NOMO-1 treated with dmso at 0.1 percent for 144 hours (cell line): Measurements from ENCODE around the gene KRT74.

Experiments used
- DNase-seq: peaks from one replicate; lab custom pipeline; 2025; ENCODE audit not compliant: unreplicated experiment; lab: John Stamatoyannopoulos, UW

The KRT74 gene

DNA sequence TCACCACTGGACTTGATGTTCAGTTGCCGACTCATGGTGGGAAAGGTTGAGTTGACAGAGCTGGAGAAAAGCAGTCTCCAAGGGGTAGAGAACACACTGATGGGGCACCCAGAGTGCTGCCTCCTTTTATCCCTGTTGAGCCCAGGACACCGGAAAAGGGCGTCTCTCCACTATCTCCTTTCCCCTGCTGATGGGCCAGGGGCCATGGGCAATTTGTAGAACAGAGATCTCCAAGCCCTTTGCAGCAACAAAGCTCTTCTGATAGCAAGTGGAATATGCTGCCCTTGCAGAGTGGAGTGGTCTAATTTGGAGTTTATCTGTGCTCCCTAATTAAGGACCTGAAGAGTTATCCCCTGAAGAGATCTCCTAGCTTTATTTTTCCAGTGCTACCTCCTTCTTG lies at the start of gene KRT74:
TSS of gene KRT74 (minus strand) at position 101 of the 400 bp plus-strand sequence. CDS start at position 35, 66 bp downstream.
- DNase-seq: no peak

DNA sequence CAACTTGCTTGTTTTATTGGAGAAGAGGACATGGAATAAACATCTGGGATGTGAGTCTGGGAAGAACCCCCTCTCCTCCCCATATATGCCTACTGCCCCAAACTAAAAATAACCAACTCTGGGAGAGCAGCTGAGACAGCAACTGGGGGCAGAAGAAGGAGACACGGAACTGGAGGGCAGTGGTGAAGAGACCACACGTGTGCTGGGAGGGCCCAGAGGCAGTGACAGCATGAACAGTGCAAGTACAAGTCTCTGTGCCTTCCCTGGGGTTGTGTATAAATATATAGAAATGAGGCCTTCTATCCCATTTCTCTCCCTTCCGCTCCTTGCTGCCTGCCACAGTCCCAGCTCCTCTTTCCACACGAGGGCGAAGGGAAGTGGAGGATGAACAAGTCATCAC lies 48.7 kb upstream of the KRT74 start:
- DNase-seq: no peak

DNA sequence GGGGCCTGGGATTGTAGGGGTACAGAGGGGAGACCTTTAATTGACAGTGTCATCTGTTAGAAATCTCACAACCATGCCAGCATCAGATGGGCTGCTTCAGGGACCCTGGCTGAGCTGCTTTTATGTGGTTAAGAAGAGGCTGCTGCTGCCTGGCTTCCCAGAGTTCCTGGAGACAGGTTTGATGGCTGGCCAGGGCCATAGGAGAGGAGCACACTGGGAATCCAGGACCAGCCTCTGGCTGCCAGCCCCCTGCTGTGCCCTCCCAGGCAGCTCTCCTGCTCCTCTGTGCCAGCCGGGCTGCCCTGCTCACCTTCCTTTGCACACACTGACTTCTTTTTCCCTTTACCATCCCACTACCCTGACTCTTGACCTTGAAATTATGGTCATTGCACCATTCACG lies 45.2 kb upstream of the KRT74 start:
- no peak for DNase-seq

DNA sequence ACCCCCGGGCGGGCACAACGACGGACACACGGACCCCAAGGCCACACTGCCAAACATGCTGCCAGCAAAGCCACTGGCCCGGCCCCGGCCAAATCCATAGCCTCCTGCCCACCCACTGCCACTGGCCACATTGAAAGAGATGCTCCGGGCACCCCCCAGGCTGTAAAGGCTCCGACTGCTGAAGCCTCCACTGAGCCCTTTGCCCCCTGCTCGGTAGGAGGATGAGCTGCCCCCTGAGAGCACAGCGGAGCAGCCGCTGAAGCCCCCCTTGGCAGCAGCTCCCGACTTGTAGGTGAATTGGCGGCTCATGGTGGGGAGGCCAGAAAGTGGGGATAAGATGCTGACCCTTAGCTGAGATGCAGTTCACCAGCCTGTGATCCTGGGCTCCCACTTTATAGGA lies 44.6 kb upstream of the KRT74 start, which contains the start of gene KRT73:
TSS of gene KRT73 (minus strand) at position 344 of the 400 bp plus-strand sequence. CDS start at position 309, 35 bp downstream.
- DNase-seq: no peak

DNA sequence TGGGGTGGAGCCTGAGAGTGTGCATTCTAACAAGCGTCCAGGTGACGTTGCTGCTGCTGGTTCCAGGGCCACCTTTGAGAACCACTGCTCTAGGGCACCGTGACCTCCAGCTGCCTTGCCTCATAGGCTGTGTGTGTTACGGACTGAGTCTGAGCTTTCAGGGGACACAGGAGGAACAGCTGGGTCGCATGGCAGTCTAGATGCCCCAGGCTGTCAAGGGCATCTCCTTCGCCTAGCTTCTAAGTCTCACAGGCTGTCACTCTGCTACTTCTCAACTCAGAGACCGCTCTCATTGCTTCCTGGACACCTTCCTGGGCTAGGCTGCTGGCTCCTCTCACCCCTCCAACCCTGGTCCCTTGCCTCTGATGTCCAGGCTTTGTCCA lies 43.8 kb upstream of the KRT74 start:
- no peak for DNase-seq

DNA sequence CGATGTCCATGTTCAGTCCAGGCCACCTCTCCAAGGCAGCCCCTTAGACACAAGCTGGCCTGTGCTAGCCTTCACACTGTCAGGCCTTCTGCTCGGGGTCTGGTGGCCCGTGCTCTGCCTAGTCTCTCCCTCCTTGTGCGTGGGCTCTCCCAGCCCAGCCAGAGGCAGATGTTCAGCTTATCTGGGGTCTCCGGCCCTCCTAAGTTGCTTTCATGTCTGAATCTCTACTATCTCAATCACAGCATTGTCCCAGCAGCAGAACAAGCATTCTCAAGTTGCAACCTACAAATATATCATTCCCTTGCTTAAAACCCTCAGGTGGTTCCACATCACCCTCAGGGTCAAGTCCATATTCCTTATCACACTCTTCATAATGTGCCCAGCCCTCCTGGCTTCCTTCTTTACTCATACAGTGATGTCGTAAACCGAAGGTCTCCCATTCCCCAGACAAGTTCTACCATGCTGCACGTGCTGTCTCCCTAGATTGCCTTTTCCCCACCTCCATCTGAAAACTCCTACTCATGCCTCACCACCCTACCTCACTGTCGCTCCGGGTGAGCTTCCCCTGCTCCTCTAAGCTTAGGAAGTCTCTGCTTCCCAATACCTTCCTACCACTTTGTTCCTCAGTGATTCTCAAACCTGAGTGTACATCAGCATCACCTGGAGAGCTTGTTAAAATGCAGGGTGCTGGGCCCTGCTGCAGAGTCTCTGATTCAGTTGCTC lies 43.2 kb upstream of the KRT74 start:
- no peak for DNase-seq

DNA sequence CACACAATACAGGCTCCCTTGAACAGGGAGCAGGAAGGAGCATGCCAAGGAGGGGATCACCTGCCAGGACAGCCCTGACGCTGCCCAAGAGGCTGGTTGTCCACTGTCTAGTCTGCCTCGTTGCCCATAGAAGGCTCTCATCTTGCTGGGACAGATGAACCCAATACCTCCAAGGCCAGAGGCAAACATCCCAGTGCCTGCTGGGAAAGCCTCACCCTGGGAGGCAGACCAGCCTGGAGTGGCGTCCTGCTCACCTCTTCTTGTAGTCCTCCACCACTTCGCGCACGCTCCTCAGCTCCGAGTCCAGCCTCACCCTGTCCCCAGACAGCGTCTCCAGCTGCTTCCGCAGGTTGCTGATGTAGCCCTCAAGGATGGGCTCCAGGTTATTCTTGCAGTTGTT lies 42.3 kb upstream of the KRT74 start:
- no peak for DNase-seq

DNA sequence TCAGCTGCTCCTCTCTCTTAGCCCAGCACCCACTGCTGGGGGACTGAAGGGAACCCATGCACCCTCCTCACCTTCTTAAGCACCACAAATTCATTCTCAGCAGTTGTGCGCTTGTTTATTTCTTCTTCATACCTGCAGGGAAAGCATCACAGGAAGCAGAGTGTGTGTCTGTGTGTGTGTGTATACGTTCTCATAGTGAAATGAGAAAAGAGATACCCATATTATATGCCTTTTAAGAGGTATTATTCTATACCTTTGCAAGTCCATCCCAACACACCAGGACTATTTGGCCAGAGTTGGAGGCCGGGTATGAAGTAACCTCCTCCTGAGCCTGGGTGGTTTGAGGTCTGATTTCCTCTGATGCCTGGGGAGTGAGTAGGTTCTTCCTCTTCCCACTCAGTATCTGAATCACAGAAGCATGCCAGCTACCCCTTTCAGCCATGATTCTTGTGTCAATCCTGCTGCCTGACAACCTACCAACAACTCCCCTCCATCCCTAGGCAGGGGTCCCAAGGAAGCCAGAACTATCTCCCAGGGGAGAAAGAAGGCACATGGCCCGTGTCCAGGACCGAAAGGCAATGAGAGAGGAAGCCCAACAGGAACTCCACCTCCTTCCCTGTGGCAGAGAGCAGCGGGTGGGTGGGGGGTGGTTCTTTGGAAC lies 41.7 kb upstream of the KRT74 start:
- DNase-seq: no peak

DNA sequence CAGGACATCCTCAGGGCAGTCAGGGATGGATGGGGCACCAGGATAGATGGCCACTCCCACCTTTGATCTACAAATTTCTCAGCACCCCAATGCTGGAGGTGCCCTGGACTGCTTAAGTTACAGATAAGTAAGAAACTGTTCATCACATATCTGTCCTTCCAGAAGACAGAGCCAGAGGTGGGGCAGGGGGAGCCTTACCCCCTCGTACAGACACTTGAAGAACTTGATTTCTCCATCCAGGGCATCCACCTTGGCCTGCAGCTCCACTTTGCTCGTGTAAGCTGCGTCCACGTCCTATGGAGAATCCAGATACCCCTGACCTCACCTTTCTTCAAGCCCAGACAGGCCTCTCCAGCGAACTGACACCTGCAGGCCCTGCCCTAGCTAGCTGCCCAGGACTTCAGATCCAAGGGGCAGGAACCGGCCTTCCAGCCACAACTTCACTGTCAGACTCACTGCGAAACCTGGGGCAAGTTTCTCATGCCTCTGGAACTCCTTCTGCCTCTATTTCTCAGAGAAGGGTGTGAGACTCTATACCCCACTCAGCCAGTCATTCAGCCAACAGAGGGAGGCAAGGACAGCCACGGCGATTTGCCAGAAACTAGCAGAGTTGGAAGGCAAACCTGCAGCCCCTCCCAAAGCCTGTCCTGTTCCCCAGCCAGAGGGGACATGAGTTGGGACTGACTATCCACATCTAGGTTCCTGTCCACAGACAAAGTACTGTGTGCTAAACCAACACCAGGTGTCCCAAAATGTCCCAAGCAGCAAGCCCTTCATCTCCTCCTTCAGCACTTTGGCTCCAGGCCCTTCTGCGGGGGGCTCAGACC lies 41.0 kb upstream of the KRT74 start:
- no peak for DNase-seq

DNA sequence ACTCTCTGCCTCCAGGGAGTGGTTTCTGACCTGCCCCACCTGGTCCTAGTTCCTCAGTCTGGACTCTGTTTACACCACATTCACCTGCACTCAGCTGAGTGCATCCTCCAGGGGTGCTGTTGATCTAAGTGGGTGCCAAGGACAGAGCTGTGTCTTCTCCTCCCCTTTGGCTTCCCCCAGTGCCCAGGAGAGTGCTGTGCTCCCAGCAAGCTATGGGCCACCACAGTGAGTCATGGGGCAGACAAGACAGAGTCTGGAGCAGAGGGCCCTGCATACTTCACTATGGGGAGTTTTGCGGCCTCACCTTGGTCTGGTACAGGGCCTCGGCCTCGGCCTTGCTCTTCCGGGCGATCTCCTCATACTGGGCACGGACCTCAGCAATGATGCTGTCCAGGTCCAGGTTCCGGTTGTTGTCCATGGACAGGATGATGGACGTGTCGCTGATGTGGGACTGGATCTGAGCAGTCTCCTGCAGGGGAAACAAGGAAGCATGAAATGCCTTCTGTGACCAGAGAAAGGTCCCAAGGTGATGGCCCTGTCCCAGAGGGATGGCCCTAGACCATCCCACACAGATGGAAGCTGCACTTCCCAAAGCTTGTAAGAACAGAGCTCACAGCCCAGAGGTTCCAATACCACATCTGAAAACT lies 39.9 kb upstream of the KRT74 start:
- DNase-seq: no peak

DNA sequence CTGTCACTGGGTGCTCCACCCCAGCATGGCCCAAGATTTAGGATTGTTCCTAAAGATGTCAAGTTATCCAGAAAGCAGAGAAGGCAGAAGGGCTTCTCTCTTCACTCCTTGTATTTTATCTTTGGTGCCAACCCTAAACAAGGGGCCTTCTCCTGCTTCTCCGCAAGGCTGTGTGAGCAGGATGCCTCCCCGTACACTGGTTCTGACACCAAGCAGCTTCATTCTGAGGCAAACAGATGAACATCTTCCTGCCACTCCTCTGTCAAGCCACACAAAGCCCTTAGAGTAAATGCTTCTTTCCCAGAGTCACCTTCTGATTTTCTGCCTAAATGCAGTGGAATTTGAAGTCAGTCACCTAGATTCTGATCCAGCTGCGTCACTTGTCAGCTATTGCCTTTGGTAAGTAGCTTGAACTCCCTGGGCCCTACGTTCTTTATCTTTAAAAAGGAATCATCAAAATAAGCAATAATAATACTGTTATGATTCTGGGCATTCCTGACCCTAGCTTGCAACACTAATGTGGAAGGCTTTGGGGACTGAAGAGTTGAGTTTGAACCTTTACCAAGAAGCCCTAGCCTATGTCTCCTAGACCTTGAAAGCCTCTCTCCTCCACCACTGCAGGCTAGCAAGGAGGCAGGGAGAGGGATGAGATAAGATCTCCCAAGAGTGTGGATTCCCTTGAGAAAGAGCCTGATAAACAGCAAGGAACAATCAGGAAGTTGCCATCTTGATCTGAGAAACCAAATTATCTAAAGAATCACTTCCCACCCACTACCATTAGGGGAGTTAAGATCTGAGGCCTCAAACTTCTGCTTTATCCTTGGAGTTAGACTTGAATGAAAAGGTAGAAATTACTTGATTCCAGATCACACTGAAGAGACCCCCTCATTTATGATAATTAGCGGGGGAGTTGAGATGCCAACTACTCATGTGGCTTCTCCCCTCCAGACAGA lies 39.1 kb upstream of the KRT74 start:
- DNase-seq: no peak

DNA sequence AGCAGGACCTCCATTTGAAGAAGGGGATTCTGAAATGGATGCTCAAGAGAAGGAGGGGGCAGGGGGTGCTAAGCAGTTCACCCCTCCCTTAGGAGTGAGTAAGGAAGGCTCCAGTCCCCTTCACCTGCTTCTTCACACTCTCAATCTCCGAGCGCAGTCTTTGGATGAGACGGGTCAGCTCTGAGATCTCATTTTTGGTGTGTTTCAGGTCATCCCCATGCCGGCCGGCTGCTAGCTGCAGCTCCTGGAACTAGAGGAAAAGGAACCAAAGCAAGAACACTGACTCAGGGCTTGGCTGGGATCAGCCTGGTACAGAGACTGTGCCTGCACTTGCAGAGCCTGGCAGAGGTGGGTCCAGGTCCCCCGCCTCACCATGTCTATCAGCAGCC lies 37.4 kb upstream of the KRT74 start:
- no peak for DNase-seq

DNA sequence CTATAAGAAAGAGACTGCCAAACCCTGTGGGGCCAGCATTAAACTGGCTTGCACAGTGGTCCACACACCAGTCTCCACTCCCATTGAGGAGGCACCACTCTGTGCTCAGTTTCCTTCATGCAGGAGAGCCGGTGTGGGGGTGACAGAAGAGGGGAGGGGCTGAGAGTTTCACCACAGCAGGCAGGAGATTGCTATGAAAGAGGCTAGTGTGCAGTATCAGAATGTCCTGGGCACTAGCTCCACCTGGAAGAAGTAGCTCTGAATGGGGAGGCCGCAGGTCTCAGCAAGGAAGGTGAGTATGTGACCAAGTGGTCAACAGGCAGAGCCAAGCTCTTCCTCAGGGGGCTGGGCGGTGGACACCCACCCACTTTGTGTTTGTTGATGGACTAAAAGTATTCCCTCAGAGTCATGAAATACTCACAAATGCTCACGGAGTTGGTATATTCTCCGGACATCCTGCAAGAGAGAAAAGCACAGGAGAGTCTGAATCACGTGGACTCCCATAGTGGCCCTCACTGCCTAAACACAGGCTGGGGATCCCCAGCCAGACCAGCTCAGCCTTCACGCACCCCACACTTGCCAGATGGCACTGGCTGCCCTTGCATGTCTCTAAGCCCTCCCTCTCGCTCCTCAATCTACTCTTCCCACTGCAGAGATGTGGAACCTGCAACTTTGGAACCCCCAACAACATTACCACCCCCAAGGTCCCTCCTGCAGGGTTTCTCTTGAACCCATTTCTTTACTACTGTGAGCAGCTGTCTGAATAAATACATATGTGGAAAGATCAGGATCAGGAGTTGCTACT lies 35.4 kb upstream of the KRT74 start:
- DNase-seq: no peak

DNA sequence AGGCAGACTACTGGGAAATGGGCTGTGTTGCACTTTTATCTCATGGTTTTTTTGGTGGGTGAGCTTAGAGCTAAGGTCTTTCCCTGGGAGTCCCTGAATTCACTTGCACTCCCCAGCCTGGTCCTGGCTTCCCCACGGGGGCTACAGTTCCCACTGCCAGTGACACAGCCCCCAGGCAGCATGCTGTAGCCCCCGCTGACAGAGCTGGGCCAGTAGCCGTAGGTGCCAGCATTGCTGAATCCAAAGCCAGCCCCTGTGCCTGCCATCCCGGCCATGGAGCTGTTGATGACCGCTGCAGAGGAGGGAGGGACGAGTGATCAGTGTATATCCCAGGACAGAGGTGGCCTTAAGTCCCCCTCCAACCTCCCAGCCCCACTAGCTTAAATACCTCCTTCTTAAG lies 34.5 kb upstream of the KRT74 start:
- no peak for DNase-seq

DNA sequence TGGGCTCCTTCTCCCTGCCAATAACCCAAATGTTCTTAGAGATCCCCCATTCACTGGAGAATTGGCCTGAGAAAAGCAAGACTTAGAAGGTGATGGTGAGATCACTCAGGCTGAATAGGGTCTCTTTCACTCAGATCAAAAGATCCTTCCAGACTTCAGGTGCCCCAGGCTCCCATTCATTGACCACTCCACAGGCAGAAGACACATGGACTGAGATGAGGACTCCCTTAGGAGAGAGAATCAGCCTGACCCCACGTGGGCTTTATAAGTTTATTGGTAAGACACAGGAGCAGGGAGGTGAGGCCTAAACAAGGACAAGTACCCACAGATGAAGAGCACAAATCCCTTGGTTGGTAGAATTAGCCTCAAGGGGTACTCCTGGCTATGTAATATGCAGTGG lies 33.7 kb upstream of the KRT74 start:
- DNase-seq: no peak

DNA sequence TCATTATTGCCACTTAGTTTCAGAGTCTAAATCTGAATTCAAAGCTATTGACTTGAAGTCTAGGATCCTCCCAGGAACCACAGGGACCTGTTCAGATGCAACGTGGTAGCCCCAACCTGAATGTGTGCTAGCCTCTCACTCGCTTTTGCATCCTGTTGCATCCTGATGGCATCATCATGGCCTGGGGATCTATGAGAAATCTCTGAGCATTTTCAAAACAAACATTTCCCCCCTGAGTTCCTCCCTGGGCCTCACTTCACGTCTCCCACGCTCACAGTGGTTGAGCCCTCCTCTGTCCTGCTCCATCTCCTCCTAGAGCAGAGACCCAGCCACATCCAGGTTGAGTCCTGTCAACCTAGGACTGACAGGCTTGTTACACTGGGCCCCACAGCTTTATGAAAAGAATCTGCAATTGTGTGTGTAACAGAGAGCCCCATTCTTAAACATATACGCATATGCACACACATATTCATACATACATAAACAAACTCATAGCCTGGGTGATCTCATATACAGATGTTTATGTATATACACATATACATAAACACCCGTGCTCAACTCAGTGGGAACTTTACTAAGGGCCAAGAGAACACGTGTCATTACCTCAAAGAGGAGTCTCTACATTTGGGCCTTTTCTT lies 33.1 kb upstream of the KRT74 start:
- DNase-seq: no peak

DNA sequence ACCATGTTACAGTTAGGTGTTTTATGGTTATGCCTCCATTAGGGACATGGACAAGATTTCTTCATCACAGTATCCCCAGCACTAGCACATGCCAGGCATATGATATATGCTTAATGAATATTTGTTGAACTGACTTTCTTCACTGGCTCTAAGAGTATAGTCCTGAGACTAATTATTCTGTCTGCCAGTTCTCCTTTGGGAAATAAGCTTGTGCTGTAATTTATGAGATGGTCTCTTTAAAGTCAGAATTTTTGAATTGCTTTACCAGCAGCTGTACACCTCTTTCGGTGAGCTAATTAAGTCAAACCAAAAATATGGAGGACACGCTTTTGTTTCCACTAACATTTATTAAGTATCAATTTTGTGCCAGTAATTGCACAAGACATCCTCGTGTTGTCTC lies 32.5 kb upstream of the KRT74 start:
- DNase-seq: no peak

DNA sequence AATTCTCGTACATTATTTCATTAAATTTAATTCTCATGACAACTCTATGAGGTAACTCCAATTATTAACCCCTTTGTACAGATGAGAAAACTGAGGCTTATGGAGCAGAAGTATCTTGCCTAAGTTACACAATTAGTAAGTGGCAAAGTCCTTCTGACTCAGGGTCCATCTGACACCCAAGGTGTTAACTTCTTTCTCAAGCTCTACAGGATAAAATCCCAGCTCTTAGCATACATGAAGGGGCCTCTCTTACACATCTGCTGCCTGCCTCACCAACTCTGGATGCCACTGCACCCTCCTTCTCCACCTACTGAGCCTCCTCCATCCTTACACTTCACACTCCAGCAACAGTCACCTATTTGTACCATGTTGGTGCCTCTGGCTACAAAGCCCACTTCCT lies 31.9 kb upstream of the KRT74 start:
- no peak for DNase-seq

DNA sequence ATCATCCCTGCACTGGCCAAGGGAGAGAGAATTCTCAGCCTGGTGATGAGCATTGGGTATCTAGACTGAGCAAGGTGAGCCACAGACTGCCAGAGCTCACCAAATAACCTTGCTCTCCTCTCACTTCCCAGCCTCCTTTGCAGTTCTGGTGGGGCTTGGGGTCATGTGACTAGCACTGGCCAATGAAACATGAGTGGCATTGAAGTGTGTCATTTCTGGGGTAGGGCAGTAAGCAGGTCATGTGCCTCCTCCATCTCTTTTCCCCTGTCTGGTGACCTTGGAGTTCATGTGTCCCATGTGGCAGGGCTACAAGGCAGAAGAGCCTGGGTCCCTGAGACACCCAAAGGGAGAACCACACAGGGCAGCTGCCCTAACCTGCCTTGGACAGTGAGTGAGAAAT lies 31.2 kb upstream of the KRT74 start:
- DNase-seq: no peak
